Right renal cortex interstitium (tissue), 3 donors: ENCODE results near the gene OPN4. TPM values are rescaled to one million over a fixed set of nuclear protein-coding genes. Genes with fewer than 3 reads are reported as not detected.

Source experiments
- DNase-seq, 3 donors: peaks; one replicate each; pipeline ENCODE4 v3.0.0-alpha.2; 2013; ENCODE audit warnings: low read depth in 3 of 3, low spot score in 2 of 3
- polyA plus RNA-seq, 3 donors: library from polyadenylated mRNA; unstranded; fragments of 120-200 nt; gene quantifications; one replicate each; pipeline ENCODE4 v1.2.1, GENCODE V29; 2013; ENCODE audit not compliant: insufficient read length in 3 of 3

Gene OPN4
- polyA plus RNA-seq, 3 donors, result not detected

GRCh38 chr10:86698207-86698940 lies 44.0 kb downstream of the OPN4 start:
- DNase-seq, result no peak

GRCh38 chr10:86699125-86699524 lies 44.8 kb downstream of the OPN4 start:
- DNase-seq, result no peak

GRCh38 chr10:86699541-86699940 lies 45.2 kb downstream of the OPN4 start:
- DNase-seq, result no peak

GRCh38 chr10:86699991-86700840 lies 45.9 kb downstream of the OPN4 start:
- no peak for DNase-seq

GRCh38 chr10:86700851-86701617 lies 46.7 kb downstream of the OPN4 start:
- no peak for DNase-seq

GRCh38 chr10:86703176-86703575 lies 48.8 kb downstream of the OPN4 start:
- DNase-seq, result no peak

GRCh38 chr10:86705139-86705538 lies 50.8 kb downstream of the OPN4 start:
- no peak for DNase-seq

GRCh38 chr10:86705905-86706304 lies 51.6 kb downstream of the OPN4 start:
- no peak for DNase-seq

- DNase-seq, result no peak
These were observed 52.1 kb downstream of the OPN4 start for GRCh38 chr10:86706401-86706841.

GRCh38 chr10:86706977-86707376 lies 52.6 kb downstream of the OPN4 start:
- no peak for DNase-seq

- no peak for DNase-seq
These were observed 53.2 kb downstream of the OPN4 start for GRCh38 chr10:86707505-86707904.

- DNase-seq, result no peak
These were observed 53.9 kb downstream of the OPN4 start for GRCh38 chr10:86708068-86708782.

GRCh38 chr10:86708783-86709380 lies 54.5 kb downstream of the OPN4 start:
- no peak for DNase-seq

- DNase-seq, result no peak
These were observed 55.2 kb downstream of the OPN4 start for GRCh38 chr10:86709396-86710185.

GRCh38 chr10:86710987-86711512 lies 56.7 kb downstream of the OPN4 start:
- DNase-seq, result peak; percentile 77 to 84 (median 84)

GRCh38 chr10:86711513-86712316 lies 57.4 kb downstream of the OPN4 start:
- peak in 2 of 3 donors; percentile 51 to 58 for DNase-seq

GRCh38 chr10:86712317-86712707 lies 58.0 kb downstream of the OPN4 start:
- DNase-seq, result no peak

GRCh38 chr10:86715156-86715795 lies 60.9 kb downstream of the OPN4 start:
- DNase-seq, result no peak
